Stimulated activated CD4-positive, alpha-beta T cell treated with anti-CD3 and anti-CD28 coated beads, Interleukin-2, amount 100 ng/mL, for 48 hours (primary cell): Measurements from ENCODE around the gene MVB12B.
A peak's percentile ranks its signal among the peaks of the same experiment; 100 is the strongest.

Experiments used
- DNase-seq, 2 donors: peaks; one replicate each; pipeline ENCODE4 v3.0.0-alpha.2; 2020

MVB12B gene

GRCh38 chr9:126510564-126510963, 183.9 kb downstream of the MVB12B start:
- DNase-seq, result no peak

GRCh38 chr9:126511411-126511810, 184.8 kb downstream of the MVB12B start:
- no peak for DNase-seq

GRCh38 chr9:126513159-126514036, 186.8 kb downstream of the MVB12B start:
- no peak for DNase-seq

- DNase-seq, result peak; percentile 58 to 64
These were observed 187.6 kb downstream of the MVB12B start for GRCh38 chr9:126514037-126514821.

- DNase-seq, result no peak
These were observed 188.6 kb downstream of the MVB12B start for GRCh38 chr9:126515001-126515872.

GRCh38 chr9:126515873-126516505, 189.4 kb downstream of the MVB12B start:
- DNase-seq, result no peak

- DNase-seq, result no peak
These were observed 189.9 kb downstream of the MVB12B start for GRCh38 chr9:126516561-126516935.

GRCh38 chr9:126516936-126517832, 190.6 kb downstream of the MVB12B start:
- peak; percentile 37 to 39 for DNase-seq

- no peak for DNase-seq
These were observed 191.3 kb downstream of the MVB12B start for GRCh38 chr9:126517833-126518356.

GRCh38 chr9:126518763-126519162, 192.1 kb downstream of the MVB12B start:
- DNase-seq, result no peak

GRCh38 chr9:126519660-126520420, 193.2 kb downstream of the MVB12B start:
- no peak for DNase-seq

- DNase-seq, result no peak
These were observed 193.8 kb downstream of the MVB12B start for GRCh38 chr9:126520453-126520852.

GRCh38 chr9:126521089-126521488, 194.5 kb downstream of the MVB12B start:
- no peak for DNase-seq

- DNase-seq, result no peak
These were observed 194.9 kb downstream of the MVB12B start for GRCh38 chr9:126521551-126521950.

- no peak for DNase-seq
These were observed 195.5 kb downstream of the MVB12B start for GRCh38 chr9:126521976-126522590.

- DNase-seq, result no peak
These were observed 196.2 kb downstream of the MVB12B start for GRCh38 chr9:126522612-126523356.

- DNase-seq, result no peak
These were observed 197.0 kb downstream of the MVB12B start for GRCh38 chr9:126523611-126524111.

GRCh38 chr9:126524353-126525077, 197.9 kb downstream of the MVB12B start:
- DNase-seq, result no peak
